Measurements from ENCODE around the gene SCARB1.
A peak's percentile ranks its signal among the peaks of the same experiment; 100 is the strongest.

The SCARB1 gene

GRCh38 chr12:124864326-124864752 is 675 bp upstream of the SCARB1 start:
- peak overlapping the region; percentile 83 for H3K4me3 ChIP-seq (ENCODE audit: low read length)
- H3K36me3 ChIP-seq (ENCODE audit: control insufficient read depth, low read length), result peaks cover 42% of the 10 kb centered on the region
- H3K27me3 ChIP-seq (ENCODE audit: control insufficient read depth, low read length), result no peaks in the 10 kb centered on the region
- H3K9me3 ChIP-seq (ENCODE audit: control insufficient read depth, insufficient read depth, low read length), result no peaks in the 10 kb centered on the region
- no peak for TF ChIP-seq EZH2phosphoT487 (IDR thresholded peaks at IDR 0.05; ENCODE audit: borderline replicate concordance, low read length)
- TF ChIP-seq CTCF (IDR thresholded peaks at IDR 0.05; ENCODE audit: low read depth, low read length, poor library complexity, severe bottlenecking), result no peak
- peak overlapping the region; percentile 93 for H3K4me2 ChIP-seq (ENCODE audit: low read length)
- peaks cover 7% of the 10 kb centered on the region; the same call in 1 of the 2 replicates for H4K20me1 ChIP-seq (ENCODE audit: control insufficient read depth, insufficient read depth, low read depth, low read length)
- H3K79me2 ChIP-seq (ENCODE audit: control insufficient read depth, low read length), result peaks cover 44% of the 10 kb centered on the region
- H3F3A ChIP-seq (ENCODE audit: control insufficient read depth, insufficient read depth), result peaks cover 20% of the 10 kb centered on the region
- peak overlapping the region; percentile 62 for H3K27ac ChIP-seq (ENCODE audit: low read depth, low read length)
- H3K4me1 ChIP-seq (ENCODE audit: control insufficient read depth, low read length), result peaks cover 85% of the 10 kb centered on the region
- H3K9me2 ChIP-seq (replicated peaks; ENCODE audit: control insufficient read depth, low read length), result no peaks in the 10 kb centered on the region

GRCh38 chr12:124862768-124863415 is 772 bp downstream of the SCARB1 start:
- Histone ChIP-seq H4K20me1 (ENCODE audit: control insufficient read depth, insufficient read depth, low read depth, low read length) (peaks cover 7% of the 10 kb centered on the region; the same call in 1 of the 2 replicates), H3K27ac (ENCODE audit: low read depth, low read length) (peak overlapping the region; percentile 69), H3K4me2 (ENCODE audit: low read length) (peak overlapping the region; percentile 93), H3K9me2 (replicated peaks; ENCODE audit: control insufficient read depth, low read length) (no peaks in the 10 kb centered on the region), H3F3A (ENCODE audit: control insufficient read depth, insufficient read depth) (peaks cover 17% of the 10 kb centered on the region), H3K36me3 (ENCODE audit: control insufficient read depth, low read length) (peaks cover 52% of the 10 kb centered on the region), H3K4me1 (ENCODE audit: control insufficient read depth, low read length) (peaks cover 79% of the 10 kb centered on the region), H3K4me3 (ENCODE audit: low read length) (peak overlapping the region; percentile 83), H3K27me3 (ENCODE audit: control insufficient read depth, low read length) (no peaks in the 10 kb centered on the region), H3K79me2 (ENCODE audit: control insufficient read depth, low read length) (peaks cover 56% of the 10 kb centered on the region), H3K9me3 (ENCODE audit: control insufficient read depth, insufficient read depth, low read length) (no peaks in the 10 kb centered on the region)
- TF ChIP-seq CTCF (IDR thresholded peaks at IDR 0.05; ENCODE audit: low read depth, low read length, poor library complexity, severe bottlenecking) (no peak), EZH2phosphoT487 (IDR thresholded peaks at IDR 0.05; ENCODE audit: borderline replicate concordance, low read length) (no peak)

- Histone ChIP-seq H3K4me1 (ENCODE audit: control insufficient read depth, low read length) (peaks cover 79% of the 10 kb centered on the region), H3K36me3 (ENCODE audit: control insufficient read depth, low read length) (peaks cover 60% of the 10 kb centered on the region), H3K9me2 (replicated peaks; ENCODE audit: control insufficient read depth, low read length) (no peaks in the 10 kb centered on the region), H3K79me2 (ENCODE audit: control insufficient read depth, low read length) (peaks cover 64% of the 10 kb centered on the region), H3K9me3 (ENCODE audit: control insufficient read depth, insufficient read depth, low read length) (no peaks in the 10 kb centered on the region), H3K27ac (ENCODE audit: low read depth, low read length) (peak overlapping the region; percentile 69), H3F3A (ENCODE audit: control insufficient read depth, insufficient read depth) (peaks cover 9% of the 10 kb centered on the region), H4K20me1 (ENCODE audit: control insufficient read depth, insufficient read depth, low read depth, low read length) (peaks cover 7% of the 10 kb centered on the region; the same call in 1 of the 2 replicates), H3K4me2 (ENCODE audit: low read length) (peak overlapping the region; percentile 93), H3K27me3 (ENCODE audit: control insufficient read depth, low read length) (no peaks in the 10 kb centered on the region), H3K4me3 (ENCODE audit: low read length) (peak overlapping the region; percentile 83)
- TF ChIP-seq CTCF (IDR thresholded peaks at IDR 0.05; ENCODE audit: low read depth, low read length, poor library complexity, severe bottlenecking) (no peak), EZH2phosphoT487 (IDR thresholded peaks at IDR 0.05; ENCODE audit: borderline replicate concordance, low read length) (no peak)
Measured at GRCh38 chr12:124861898-124862676, 1.6 kb downstream of the SCARB1 start.
